ENCODE results near the gene ITPR2.

Gene ITPR2

DNA sequence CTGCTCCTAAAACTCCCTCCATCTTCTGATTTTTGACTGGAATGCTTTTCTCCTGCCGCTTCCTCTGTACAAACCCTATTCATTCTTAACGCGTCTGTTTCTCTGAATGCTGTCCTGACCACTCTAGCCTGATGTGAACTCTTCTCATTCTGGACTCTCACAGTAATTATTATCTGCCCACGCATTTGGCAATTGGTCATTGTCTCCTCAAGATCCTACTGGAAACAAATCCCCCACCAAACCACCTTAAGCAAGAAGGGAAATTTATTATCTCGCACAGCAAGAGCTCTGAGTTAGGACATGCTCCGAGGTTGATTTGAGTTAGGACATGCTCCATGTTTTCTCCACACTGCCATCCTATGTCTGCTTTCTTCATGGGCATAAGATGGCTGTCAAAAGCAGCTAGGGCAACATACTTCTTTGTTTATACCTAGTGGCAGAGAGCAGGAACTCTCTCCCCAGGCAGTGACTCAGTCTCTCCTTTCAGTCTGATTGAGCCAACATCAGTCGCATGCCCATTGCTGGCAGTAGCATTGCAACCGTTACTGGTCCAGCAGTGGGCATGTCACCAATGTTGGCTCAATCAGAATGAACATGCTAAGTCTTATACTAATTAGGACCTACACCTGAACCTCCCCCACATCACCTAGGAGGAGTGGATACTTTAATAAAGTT lies 535.5 kb downstream of the ITPR2 start:
- DNase-seq = no peak
- TF ChIP-seq, protein P1, sequence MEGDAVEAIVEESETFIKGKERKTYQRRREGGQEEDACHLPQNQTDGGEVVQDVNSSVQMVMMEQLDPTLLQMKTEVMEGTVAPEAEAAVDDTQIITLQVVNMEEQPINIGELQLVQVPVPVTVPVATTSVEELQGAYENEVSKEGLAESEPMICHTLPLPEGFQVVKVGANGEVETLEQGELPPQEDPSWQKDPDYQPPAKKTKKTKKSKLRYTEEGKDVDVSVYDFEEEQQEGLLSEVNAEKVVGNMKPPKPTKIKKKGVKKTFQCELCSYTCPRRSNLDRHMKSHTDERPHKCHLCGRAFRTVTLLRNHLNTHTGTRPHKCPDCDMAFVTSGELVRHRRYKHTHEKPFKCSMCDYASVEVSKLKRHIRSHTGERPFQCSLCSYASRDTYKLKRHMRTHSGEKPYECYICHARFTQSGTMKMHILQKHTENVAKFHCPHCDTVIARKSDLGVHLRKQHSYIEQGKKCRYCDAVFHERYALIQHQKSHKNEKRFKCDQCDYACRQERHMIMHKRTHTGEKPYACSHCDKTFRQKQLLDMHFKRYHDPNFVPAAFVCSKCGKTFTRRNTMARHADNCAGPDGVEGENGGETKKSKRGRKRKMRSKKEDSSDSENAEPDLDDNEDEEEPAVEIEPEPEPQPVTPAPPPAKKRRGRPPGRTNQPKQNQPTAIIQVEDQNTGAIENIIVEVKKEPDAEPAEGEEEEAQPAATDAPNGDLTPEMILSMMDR (IDR thresholded peaks at IDR 0.05; ENCODE audit: low read depth, low read length) = no peak
- Histone ChIP-seq H3K27me3 (no peaks in the 10 kb centered on the region), H3K9me3 (no peaks in the 10 kb centered on the region), H3K4me1 (peaks cover 10% of the 10 kb centered on the region), H3K4me3 (ENCODE audit: low read depth, low read length) (no peak overlapping the region), H3K36me3 (no peaks in the 10 kb centered on the region)

DNA sequence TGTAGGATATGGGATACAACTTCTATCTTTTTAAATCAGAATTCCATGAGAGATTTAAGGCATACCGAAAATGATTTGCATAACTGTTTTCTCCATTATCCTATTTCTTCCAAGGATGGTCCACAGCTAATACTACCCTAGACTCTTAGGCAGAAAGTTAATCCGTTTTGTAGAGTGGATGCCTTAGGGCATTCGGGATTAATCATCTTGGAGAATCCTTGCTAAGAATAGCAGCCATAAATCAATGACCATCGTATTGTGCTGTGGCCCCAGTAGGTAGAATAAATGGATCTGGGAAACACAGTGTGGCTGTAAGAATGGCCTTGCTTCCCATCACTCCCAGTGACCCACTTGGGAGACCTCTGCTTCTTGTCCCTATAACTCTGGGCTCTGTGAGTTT lies 538.0 kb downstream of the ITPR2 start:
- TF ChIP-seq, protein P1 (IDR thresholded peaks at IDR 0.05; ENCODE audit: low read depth, low read length) = no peak
- H3K4me3 ChIP-seq (ENCODE audit: low read depth, low read length) = no peak overlapping the region
- H3K9me3 ChIP-seq = no peaks in the 10 kb centered on the region
- peaks cover 10% of the 10 kb centered on the region for H3K4me1 ChIP-seq
- H3K27me3 ChIP-seq = no peaks in the 10 kb centered on the region
- no peaks in the 10 kb centered on the region for H3K36me3 ChIP-seq
- DNase-seq = no peak

DNA sequence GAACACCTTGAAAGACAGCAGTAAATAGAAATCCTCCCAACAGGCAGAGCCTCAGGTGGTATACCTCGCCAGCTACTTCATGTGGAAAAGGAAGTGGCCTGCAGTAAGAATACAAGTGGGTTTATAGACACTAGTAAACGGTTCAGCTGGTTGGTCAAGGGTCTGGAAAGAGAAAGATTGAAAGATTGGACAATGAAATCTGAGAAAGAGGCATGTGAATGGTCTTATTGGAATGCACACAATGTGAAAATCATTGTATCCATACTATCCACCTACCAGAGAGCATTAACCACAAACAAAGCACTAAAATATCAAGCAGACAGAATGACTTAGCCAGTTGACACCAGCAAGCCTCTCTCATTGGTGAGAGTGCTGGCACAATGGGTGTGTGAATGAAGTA lies 539.4 kb downstream of the ITPR2 start:
- no peak overlapping the region for H3K4me3 ChIP-seq (ENCODE audit: low read depth, low read length)
- no peaks in the 10 kb centered on the region for H3K9me3 ChIP-seq
- H3K4me1 ChIP-seq = peaks cover 2% of the 10 kb centered on the region
- H3K27me3 ChIP-seq = no peaks in the 10 kb centered on the region
- no peaks in the 10 kb centered on the region for H3K36me3 ChIP-seq
- no peak for DNase-seq
- TF ChIP-seq, protein P1 (IDR thresholded peaks at IDR 0.05; ENCODE audit: low read depth, low read length) = no peak

DNA sequence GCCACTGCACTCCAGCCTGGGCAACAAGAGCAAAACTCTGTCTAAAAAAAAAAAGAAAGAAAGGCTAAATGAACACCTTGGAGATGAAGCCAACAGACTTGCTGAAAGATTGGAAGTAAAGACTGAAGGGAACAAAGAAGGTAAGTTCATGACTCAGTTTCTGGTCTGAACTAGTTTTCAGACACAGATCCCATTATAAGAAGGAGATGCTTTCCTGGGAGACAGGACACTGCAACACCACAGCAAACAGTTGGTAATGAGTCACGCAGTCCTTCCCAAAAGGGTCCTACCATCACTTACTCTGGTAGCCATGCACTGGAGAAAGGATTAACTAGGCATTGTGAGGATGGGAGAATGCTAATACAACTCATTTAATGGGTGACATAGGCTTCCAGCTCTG lies 540.4 kb downstream of the ITPR2 start:
- TF ChIP-seq, protein P1 (IDR thresholded peaks at IDR 0.05; ENCODE audit: low read depth, low read length) = no peak
- no peaks in the 10 kb centered on the region for H3K9me3 ChIP-seq
- no peak overlapping the region for H3K4me3 ChIP-seq (ENCODE audit: low read depth, low read length)
- no peaks in the 10 kb centered on the region for H3K4me1 ChIP-seq
- no peak for DNase-seq
- H3K27me3 ChIP-seq = no peaks in the 10 kb centered on the region
- H3K36me3 ChIP-seq = no peaks in the 10 kb centered on the region

DNA sequence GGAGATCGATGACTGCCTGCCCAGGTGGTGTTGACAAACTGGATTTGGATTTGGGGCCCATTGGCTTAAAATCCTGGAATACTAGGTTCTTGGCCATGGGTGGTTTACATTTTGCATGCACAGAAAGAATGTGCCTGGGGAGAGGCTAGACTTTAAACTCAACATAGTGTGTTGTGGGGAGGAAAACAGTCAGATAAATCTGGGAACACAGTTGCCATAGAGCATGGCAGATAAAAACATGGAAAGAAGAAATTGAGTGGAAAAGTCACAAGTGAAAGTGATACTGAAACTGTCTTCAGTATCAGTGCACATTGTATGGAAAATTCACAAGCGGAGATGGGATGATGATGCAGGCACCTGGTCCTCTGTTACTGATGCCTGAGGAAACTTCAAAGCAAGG lies 542.4 kb downstream of the ITPR2 start:
- Histone ChIP-seq H3K4me1 (no peaks in the 10 kb centered on the region), H3K9me3 (no peaks in the 10 kb centered on the region), H3K36me3 (no peaks in the 10 kb centered on the region), H3K27me3 (no peaks in the 10 kb centered on the region), H3K4me3 (ENCODE audit: low read depth, low read length) (no peak overlapping the region)
- TF ChIP-seq, protein P1 (IDR thresholded peaks at IDR 0.05; ENCODE audit: low read depth, low read length) = no peak
- no peak for DNase-seq

DNA sequence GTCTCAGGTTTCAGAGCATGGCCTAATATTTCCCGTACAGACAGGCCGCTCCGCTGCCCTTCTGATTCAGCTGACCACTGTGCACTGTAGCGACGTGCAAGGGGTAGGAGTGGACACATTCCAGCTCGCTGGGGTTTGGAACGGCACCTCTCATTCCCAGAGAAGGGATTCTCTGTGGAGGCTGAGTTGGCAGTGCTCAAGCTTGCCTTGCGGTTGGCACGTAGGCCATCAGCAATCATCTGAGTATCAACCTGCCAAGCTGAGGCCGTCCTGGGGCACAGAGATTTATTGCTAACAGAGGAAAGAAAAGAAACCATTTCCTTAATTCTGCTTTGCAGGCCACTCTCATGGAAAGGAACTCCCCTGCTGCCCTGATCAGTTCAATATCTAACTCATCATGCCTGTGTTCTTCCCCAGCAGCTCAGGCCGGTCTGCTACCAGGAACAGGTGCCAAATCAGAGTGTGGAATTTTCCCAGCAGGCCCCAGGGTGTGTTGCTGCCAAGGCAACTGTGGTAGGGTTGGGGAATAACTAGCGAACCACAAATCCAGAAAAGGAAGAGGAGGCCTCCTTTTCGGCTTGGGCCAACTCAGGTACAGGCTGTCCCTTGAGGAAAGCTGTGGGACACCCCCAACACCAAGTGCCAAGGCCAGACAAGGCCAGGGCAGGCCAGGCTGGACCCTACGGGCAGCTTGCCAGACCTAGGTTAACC lies 545.2 kb downstream of the ITPR2 start:
- H3K4me1 ChIP-seq = no peaks in the 10 kb centered on the region
- no peaks in the 10 kb centered on the region for H3K9me3 ChIP-seq
- H3K27me3 ChIP-seq = no peaks in the 10 kb centered on the region
- H3K4me3 ChIP-seq (ENCODE audit: low read depth, low read length) = no peak overlapping the region
- TF ChIP-seq, protein P1 (IDR thresholded peaks at IDR 0.05; ENCODE audit: low read depth, low read length) = no peak
- no peak for DNase-seq
- no peaks in the 10 kb centered on the region for H3K36me3 ChIP-seq
